C4-2B (cell line): Measurements from ENCODE around the gene FBXL16.

Source experiments
- H3K27ac ChIP-seq: fragments of 450-650 bp; 2 replicates; pipeline ENCODE4 v1.5.1; 2017
- ZFX ChIP-seq: fragments of 450-650 bp; IDR thresholded peaks from 2 replicates; pipeline ENCODE4 v1.6.1; 2017
- TF ChIP-seq, protein P1 (sequence below): fragments of 450-650 bp; conservative IDR thresholded peaks from 2 replicates; pipeline ENCODE4 v1.5.1; 2017; ENCODE audit warnings: mild to moderate bottlenecking

FBXL16 gene

DNA sequence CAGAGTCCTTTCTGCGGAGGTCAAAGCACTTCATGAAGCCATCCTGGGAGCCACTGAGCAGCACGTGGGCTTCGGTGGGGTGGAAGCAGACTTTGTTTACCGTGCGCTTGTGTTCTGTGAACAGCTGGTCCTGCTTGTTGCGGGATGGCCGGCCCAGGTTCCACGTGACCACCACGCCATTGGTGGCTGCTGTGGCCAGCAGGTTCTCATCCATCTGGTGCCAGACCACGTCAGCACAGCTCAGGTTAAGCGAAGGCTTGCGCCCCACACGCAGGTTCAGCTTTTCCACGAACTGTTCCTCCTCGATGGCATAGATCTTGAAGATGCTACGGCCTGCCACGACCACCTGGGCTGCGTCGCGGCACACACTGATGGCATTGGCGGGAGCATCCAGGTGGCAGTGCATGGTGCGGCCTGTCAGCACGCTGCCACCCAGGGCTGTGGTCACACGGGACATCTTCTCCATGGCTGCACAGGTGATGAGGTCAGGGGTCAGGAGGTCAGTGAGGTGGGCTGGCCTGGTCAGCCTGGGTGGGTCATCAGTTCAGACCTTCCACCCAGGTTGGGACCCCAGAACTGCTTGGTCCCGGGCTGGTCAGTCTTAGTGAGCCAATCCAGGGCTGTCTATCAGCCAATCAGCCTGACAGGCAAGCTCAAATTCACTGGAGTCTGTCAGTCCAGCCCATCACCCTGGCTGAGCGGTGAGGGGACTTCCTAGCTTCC lies 16.3 kb downstream of the FBXL16 start:
- TF ChIP-seq, protein P1, sequence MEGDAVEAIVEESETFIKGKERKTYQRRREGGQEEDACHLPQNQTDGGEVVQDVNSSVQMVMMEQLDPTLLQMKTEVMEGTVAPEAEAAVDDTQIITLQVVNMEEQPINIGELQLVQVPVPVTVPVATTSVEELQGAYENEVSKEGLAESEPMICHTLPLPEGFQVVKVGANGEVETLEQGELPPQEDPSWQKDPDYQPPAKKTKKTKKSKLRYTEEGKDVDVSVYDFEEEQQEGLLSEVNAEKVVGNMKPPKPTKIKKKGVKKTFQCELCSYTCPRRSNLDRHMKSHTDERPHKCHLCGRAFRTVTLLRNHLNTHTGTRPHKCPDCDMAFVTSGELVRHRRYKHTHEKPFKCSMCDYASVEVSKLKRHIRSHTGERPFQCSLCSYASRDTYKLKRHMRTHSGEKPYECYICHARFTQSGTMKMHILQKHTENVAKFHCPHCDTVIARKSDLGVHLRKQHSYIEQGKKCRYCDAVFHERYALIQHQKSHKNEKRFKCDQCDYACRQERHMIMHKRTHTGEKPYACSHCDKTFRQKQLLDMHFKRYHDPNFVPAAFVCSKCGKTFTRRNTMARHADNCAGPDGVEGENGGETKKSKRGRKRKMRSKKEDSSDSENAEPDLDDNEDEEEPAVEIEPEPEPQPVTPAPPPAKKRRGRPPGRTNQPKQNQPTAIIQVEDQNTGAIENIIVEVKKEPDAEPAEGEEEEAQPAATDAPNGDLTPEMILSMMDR, result no peak
- no peak for TF ChIP-seq ZFX
- H3K27ac ChIP-seq, result peak overlapping the region; percentile 83

DNA sequence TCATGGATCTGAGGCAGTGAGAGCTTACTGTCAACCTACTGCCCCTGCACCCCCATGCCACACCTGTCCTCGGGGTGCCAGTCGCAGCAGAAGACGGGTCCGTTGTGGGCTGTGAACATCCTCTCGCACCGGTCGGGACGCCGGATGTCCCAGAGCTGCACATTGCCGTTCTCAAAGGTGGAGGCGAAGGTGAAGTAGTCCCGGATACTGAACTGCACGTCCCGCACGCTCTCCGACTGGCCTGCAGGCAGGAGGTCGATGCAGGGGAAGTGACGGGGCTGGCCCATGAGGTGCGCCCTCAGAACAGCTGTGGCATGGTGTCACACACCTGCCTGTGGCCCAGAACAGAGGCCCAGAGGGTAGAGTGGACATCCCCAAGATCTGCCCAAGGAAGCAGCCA lies 18.1 kb downstream of the FBXL16 start:
- no peak overlapping the region for H3K27ac ChIP-seq
- no peak for TF ChIP-seq ZFX
- TF ChIP-seq, protein P1, result no peak

- H3K27ac ChIP-seq, result no peak overlapping the region
- TF ChIP-seq, protein P1, result no peak
- TF ChIP-seq ZFX, result no peak
These were observed 18.9 kb downstream of the FBXL16 start for GRCh38 chr16:686459-687260.

DNA sequence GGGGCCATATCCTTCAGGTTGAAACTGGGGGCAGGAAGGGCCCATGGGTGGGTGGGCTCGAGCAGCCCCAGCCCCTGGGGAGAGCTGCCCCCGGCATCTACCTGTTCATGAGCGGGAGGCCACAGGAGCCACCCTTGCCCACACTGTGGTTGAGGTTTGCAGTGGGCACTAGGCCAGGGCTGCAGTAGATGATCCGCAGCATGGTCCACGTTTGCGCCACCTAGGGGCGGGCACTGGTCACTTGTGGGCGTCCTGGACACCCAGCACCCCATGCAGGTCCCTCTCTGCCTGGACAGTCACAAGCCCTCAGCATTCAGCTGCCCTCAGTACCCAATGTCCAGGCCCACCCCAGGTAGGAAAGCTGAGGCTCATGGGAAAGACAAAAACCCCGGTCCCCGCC lies 19.6 kb downstream of the FBXL16 start:
- peak overlapping the region; percentile 94 for H3K27ac ChIP-seq
- TF ChIP-seq ZFX, result no peak
- TF ChIP-seq, protein P1, result peak; percentile 78

DNA sequence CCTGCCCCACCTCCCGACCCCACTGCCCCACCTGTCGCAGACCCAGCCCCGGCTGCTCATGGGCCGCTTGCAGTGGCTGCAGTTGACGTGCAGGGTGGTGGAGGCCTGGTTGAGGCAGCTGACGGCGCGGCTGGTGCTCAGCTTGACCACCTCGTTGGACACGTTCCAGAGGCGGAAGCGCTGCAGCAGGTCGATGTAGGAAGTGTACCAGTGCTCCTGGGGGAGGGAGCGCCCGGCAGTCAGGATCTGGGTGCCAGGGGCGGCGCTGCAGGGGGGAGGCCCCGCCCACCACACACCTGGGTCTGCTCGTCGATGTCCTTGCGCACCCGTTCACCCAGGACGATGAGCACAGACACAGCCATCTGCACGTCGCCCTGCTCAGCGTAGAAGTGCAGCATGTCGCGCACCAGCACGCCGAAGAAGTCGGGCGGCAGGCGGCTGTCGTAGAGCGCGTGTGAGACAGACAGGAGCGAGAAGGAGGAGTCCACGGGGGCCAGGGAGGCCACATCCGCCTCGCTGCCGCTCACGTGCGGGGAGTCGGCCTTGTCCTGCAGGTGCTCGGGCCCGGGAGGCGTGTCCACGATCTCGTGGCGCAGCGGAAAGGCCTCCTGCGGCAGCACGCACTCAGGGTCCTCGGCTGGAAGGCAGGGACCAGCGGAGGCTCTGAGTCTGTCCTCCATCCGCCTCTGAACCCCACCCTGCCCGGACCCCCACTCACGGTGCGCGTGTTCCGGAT lies 20.5 kb downstream of the FBXL16 start:
- TF ChIP-seq, protein P1, result no peak
- TF ChIP-seq ZFX, result no peak
- H3K27ac ChIP-seq, result peak overlapping the region; percentile 94

DNA sequence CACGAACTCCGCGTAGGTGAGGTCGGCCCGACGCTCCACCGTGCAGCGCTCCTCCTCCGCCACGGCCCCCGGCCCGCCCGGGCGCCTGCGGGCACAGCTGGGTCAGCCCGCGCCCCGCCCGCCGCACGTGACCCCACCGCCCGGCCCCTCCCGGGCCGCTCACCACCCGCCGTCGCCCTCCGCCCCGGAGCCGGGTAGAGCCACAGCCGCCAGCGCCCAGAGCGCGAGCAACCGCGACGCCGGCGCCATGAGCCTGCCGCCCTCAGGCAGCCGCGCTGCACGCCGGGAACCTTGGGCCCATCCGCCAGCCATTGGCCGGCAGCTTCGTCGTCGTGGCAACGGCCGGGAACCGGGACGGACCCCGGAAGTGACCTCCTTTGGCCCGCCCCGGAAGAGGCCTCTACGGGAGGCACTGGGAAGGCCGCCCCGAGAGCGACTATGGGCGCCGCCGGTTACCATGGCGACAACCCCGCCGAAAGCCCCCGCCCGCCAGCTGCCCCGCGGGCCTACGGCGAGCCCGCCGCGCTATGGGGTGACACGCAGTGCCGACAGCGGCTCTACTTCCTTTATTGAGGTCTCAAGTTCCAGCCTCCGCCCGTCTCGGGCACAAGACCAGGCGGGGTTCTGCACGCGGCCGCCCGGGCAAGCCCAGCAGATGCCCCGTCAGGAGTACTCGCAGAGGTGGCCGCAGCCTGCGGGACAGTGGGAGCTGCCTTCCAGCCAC lies 21.4 kb downstream of the FBXL16 start, which contains the start of gene JMJD8:
TSS of gene JMJD8 (minus strand) at position 264 of the 724 bp plus-strand sequence. CDS start at position 249, 15 bp downstream.
- H3K27ac ChIP-seq, result peak within 1 kb of the TSS; percentile 94
- TF ChIP-seq, protein P1, result no peak
- TF ChIP-seq ZFX, result peak; percentile 67
